ENCODE measurements around the gene MARCKSL1.

DNA sequence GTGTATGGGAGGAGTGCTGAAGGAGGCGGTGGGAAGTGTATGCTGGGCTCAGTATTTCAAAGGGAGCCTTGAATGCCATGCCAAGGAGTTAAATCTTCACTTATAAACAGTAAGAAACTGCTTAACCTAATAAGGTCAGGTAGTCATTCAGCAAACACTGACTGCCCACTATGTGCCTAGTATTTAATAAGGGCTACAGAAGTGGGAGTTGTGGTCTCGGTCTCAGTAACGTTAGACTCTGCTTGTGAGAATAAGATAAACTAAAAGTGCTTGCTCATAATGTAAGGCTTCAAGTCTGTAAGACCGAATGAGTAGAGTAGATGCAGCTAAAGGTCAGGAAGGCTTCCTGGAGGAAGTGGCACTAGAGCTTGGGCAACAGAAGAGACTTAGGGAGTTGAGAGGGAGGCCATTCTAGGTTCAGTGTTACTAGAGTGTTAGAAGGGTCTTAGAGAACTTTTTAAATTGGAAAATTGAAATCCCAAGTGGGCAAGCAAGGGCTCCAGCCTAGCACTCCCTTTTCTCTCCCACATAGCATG, 6.0 kb downstream of the MARCKSL1 start:
- TF ChIP-seq, protein P1, sequence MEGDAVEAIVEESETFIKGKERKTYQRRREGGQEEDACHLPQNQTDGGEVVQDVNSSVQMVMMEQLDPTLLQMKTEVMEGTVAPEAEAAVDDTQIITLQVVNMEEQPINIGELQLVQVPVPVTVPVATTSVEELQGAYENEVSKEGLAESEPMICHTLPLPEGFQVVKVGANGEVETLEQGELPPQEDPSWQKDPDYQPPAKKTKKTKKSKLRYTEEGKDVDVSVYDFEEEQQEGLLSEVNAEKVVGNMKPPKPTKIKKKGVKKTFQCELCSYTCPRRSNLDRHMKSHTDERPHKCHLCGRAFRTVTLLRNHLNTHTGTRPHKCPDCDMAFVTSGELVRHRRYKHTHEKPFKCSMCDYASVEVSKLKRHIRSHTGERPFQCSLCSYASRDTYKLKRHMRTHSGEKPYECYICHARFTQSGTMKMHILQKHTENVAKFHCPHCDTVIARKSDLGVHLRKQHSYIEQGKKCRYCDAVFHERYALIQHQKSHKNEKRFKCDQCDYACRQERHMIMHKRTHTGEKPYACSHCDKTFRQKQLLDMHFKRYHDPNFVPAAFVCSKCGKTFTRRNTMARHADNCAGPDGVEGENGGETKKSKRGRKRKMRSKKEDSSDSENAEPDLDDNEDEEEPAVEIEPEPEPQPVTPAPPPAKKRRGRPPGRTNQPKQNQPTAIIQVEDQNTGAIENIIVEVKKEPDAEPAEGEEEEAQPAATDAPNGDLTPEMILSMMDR (IDR thresholded peaks at IDR 0.05): no peak
- TF ChIP-seq POLR2A (IDR thresholded peaks at IDR 0.05): no peak

Measured in esophagus squamous epithelium (tissue), 4 donors.